ENCODE measurements around the gene RAP1GAP2. TPM values are rescaled to one million over a fixed set of nuclear protein-coding genes. Genes with fewer than 3 reads are reported as not detected.

RAP1GAP2 gene
- polyA plus RNA-seq, 1 of the 3 experiments (the other 2 are of a cell fraction), result 22.0 TPM

- TF ChIP-seq MAX (IDR thresholded peaks at IDR 0.05; ENCODE audit: low read depth) (peak; percentile 83), IRF3 (IDR thresholded peaks at IDR 0.05; ENCODE audit: low read depth, low read length) (no peak), TAF1 (IDR thresholded peaks at IDR 0.05; ENCODE audit: borderline replicate concordance, low read depth, low read length) (no peak), NRF1 (IDR thresholded peaks at IDR 0.05; ENCODE audit: low read depth, low read length) (no peak), SIN3A (IDR thresholded peaks at IDR 0.05; ENCODE audit: borderline replicate concordance, low read depth, low read length) (peak; percentile 82; the same call in 1 of the 2 replicates), RAD21 (IDR thresholded peaks at IDR 0.05; ENCODE audit: low read length) (no peak), USF1 (IDR thresholded peaks at IDR 0.05; ENCODE audit: borderline replicate concordance, low read depth) (peak; percentile 29; the same call in 1 of the 2 replicates), FOXM1 (IDR thresholded peaks at IDR 0.05; ENCODE audit: low read depth) (no peak), TCF12 (IDR thresholded peaks at IDR 0.05) (peak; percentile 83), RXRA (IDR thresholded peaks at IDR 0.05; ENCODE audit: borderline replicate concordance, low read depth) (peak; percentile 67; the same call in 1 of the 2 replicates)
Observed at GRCh38 chr17:2892305-2892971, 96.2 kb downstream of the RAP1GAP2 start (continued).

- Histone ChIP-seq H3K9ac (no peak overlapping the region), H3F3A (replicated peaks; ENCODE audit: insufficient read depth) (peaks cover 14% of the 10 kb centered on the region), H3K36me3 (replicated peaks in 1 of 2; ENCODE audit: control insufficient read depth in 1 of 2, insufficient read depth in 2 of 2, low read length in 1 of 2) (peaks cover 0 to 4% of the 10 kb centered on the region in 2 experiments), H3K9me3 (no peaks in the 10 kb centered on the region), H3K4me2 (peak overlapping the region; percentile 51; the same call in 1 of the 2 replicates), H4K20me1 (ENCODE audit: insufficient read depth) (peaks cover 24% of the 10 kb centered on the region; the same call in 1 of the 2 replicates), H3K9me2 (no peaks in the 10 kb centered on the region), H3K27ac (ENCODE audit: low read depth in 2 of 2, low read length in 1 of 2) (peak overlapping the region in 1 of 2 experiments; percentile 76; a peak in 2 of 4 replicates), H3K27me3 (ENCODE audit: insufficient read depth) (no peaks in the 10 kb centered on the region), H3K79me2 (ENCODE audit: insufficient read depth) (peaks cover 75% of the 10 kb centered on the region), H2AFZ (ENCODE audit: low read depth) (no peak overlapping the region; the same call in 1 of the 2 replicates), H3K4me3 (ENCODE audit: low read depth in 2 of 2, low read length in 1 of 2) (no peak overlapping the region), H3K4me1 (ENCODE audit: control insufficient read depth in 1 of 2, insufficient read depth in 2 of 2, low read depth in 1 of 2, low read length in 1 of 2) (peaks cover 8 to 22% of the 10 kb centered on the region in 2 experiments; a peak in 3 of 4 replicates)
- TF ChIP-seq PBX3 (IDR thresholded peaks at IDR 0.05) (peak; percentile 14; the same call in 1 of the 2 replicates), ZBTB33 (IDR thresholded peaks at IDR 0.05; ENCODE audit: borderline replicate concordance, low read depth) (no peak)
- ChIA-PET POLR2A (no interaction called here), CTCF (interaction anchor here (1.5 kb wide), 1 partner anchor 18 kb away, joined by 3 read pairs; no protein-coding TSS in a partner anchor)
- DNase-seq, result no peak
- WGBS (ENCODE audit: low lambda C conversion rate), result 92% methylated on average over 11 of the region's 20 CpGs
Observed at GRCh38 chr17:2893422-2893914, 97.2 kb downstream of the RAP1GAP2 start.

All from SK-N-SH (cell line).